Caco-2 (cell line): ENCODE results near the gene RUNX2. TPM values are rescaled to one million over a fixed set of nuclear protein-coding genes. Genes with fewer than 3 reads are reported as not detected.

Experiments
- BruUV-seq: library from RNA; stranded (reverse); fragments of 400-500 nt; replicated peaks from 2 replicates; lab custom pipeline; 2021; lab: Mats Ljungman, UMichigan
- CTCF ChIA-PET: fragments of 300-600 bp; sonication (Branson Sonifier 250); formaldehyde crosslinking; loops from one replicate; lab custom pipeline; 2022; ENCODE audit warnings: antibody characterized with exemption; lab: Charles Lee
- POLR2A ChIA-PET: fragments of 300-600 bp; sonication (Branson Sonifier 250); formaldehyde crosslinking; loops from one replicate; lab custom pipeline; 2022; ENCODE audit warnings: antibody characterized with exemption; lab: Charles Lee
- DNase-seq, 2 experiments: peaks; one replicate each; pipeline versions ENCODE4 v3.0.0 to v3.0.0-alpha.2; 2020 to 2022
- H3K27me3 ChIP-seq: replicated peaks from 2 replicates; pipeline ENCODE4 v1.6.0; 2011; ENCODE audit warnings: low read length; ENCODE audit not compliant: control insufficient read depth, insufficient read depth
- H3K36me3 ChIP-seq: 2 replicates; pipeline ENCODE4 v1.5.1; 2011; ENCODE audit warnings: low read length; ENCODE audit not compliant: control insufficient read depth, insufficient read depth
- H3K4me1 ChIP-seq: fragments of 250-450 bp; sonication (Bioruptor Pico); 2 replicates; pipeline ENCODE4 v1.5.1; 2020; ENCODE audit warnings: mild to moderate bottlenecking
- H3K4me3 ChIP-seq: 2 replicates; pipeline ENCODE4 v1.5.1; 2011; ENCODE audit warnings: low read depth, mild to moderate bottlenecking, control low read depth, low read length
- H3K9me3 ChIP-seq: fragments of 250-450 bp; sonication (Bioruptor Pico); 2 replicates; pipeline ENCODE4 v1.5.1; 2020; ENCODE audit warnings: mild to moderate bottlenecking, moderate library complexity
- H3K27ac Mint-ChIP-seq: one replicate; pipeline ENCODE4 v1.8.0; 2022; ENCODE audit warnings: mixed read lengths; ENCODE audit not compliant: unreplicated experiment
- H3K27me3 Mint-ChIP-seq: one replicate; pipeline ENCODE4 v1.8.0; 2022; ENCODE audit warnings: mixed read lengths; ENCODE audit not compliant: insufficient read depth, unreplicated experiment
- H3K36me3 Mint-ChIP-seq: one replicate; pipeline ENCODE4 v1.8.0; 2022; ENCODE audit warnings: mild to moderate bottlenecking, mixed read lengths; ENCODE audit not compliant: insufficient read depth, unreplicated experiment
- H3K4me1 Mint-ChIP-seq: one replicate; pipeline ENCODE4 v1.8.0; 2022; ENCODE audit warnings: low read depth, mixed read lengths; ENCODE audit not compliant: unreplicated experiment
- H3K4me3 Mint-ChIP-seq: one replicate; pipeline ENCODE4 v1.8.0; 2022; ENCODE audit warnings: mild to moderate bottlenecking, moderate library complexity, mixed read lengths; ENCODE audit not compliant: unreplicated experiment
- H3K9me3 Mint-ChIP-seq: one replicate; pipeline ENCODE4 v1.8.0; 2022; ENCODE audit warnings: mixed read lengths; ENCODE audit not compliant: unreplicated experiment
- CTCF ChIP-seq, 2 experiments: fragments of 200-600 bp in 1 of 2; IDR thresholded peaks; 1 replicate in 1 of 2; 2 replicates in 1 of 2; pipeline versions ENCODE4 v1.5.1 to v1.8.0; 2011 to 2022; ENCODE audit warnings: antibody characterized with exemption in 1 of 2, control low read depth in 1 of 2, inconsistent platforms in 1 of 2, low read depth in 1 of 2, low read length in 1 of 2, mild to moderate bottlenecking in 1 of 2, moderate library complexity in 1 of 2; ENCODE audit not compliant: insufficient read depth in 1 of 2, severe bottlenecking in 1 of 2, unreplicated experiment in 1 of 2
- intact Hi-C: fragments of 100-400 bp; cut with micrococcal nuclease; formaldehyde crosslinking; loops from one replicate; pipeline ENCODE4 v1.10.0; 2022; ENCODE audit not compliant: unreplicated experiment
- total RNA-seq: library from RNA; stranded (reverse); gene quantifications from 2 replicates; pipeline ENCODE4 v1.2.3, GENCODE V29; 2022

Gene RUNX2
- total RNA-seq, 1 experiment from 2014 or later, result not detected

GRCh38 chr6:45635284-45635867 is 307.2 kb downstream of the RUNX2 start:
- intact Hi-C loops, result no loop called here
- BruUV-seq, result no TSS peak
- Mint-ChIP-seq H3K27me3 (peaks cover 9% of the 10 kb centered on the region), H3K4me3 (no peak overlapping the region), H3K9me3 (peaks cover 5% of the 10 kb centered on the region), H3K36me3 (no peaks in the 10 kb centered on the region), H3K4me1 (no peaks in the 10 kb centered on the region), H3K27ac (no peak overlapping the region)
- no peaks in the 10 kb centered on the region for H3K27me3 ChIP-seq
- DNase-seq, result no peak
- ChIA-PET CTCF (no interaction called here), POLR2A (no interaction called here)
- no peaks in the 10 kb centered on the region for H3K4me1 ChIP-seq
- no peak overlapping the region for H3K4me3 ChIP-seq
- no peak for TF ChIP-seq CTCF (IDR thresholded peaks at IDR 0.05; ENCODE audit: insufficient read depth in 1 of 2, low read depth in 1 of 2, low read length in 1 of 2, severe bottlenecking in 1 of 2, unreplicated experiment in 1 of 2)
- no peaks in the 10 kb centered on the region for H3K9me3 ChIP-seq
- H3K36me3 ChIP-seq, result no peaks in the 10 kb centered on the region

- Mint-ChIP-seq H3K4me1 (no peaks in the 10 kb centered on the region), H3K27me3 (peaks cover 9% of the 10 kb centered on the region), H3K27ac (no peak overlapping the region), H3K4me3 (no peak overlapping the region), H3K36me3 (no peaks in the 10 kb centered on the region), H3K9me3 (peaks cover 5% of the 10 kb centered on the region)
- POLR2A ChIA-PET, result no interaction called here
- CTCF ChIA-PET, result no interaction called here
- no peaks in the 10 kb centered on the region for H3K9me3 ChIP-seq
- intact Hi-C loops, result no loop called here
- H3K27me3 ChIP-seq, result no peaks in the 10 kb centered on the region
- no peak for TF ChIP-seq CTCF (IDR thresholded peaks at IDR 0.05; ENCODE audit: insufficient read depth in 1 of 2, low read depth in 1 of 2, low read length in 1 of 2, severe bottlenecking in 1 of 2, unreplicated experiment in 1 of 2)
- no peak overlapping the region for H3K4me3 ChIP-seq
- H3K4me1 ChIP-seq, result no peaks in the 10 kb centered on the region
- BruUV-seq, result no TSS peak
- no peaks in the 10 kb centered on the region for H3K36me3 ChIP-seq
- no peak for DNase-seq
Measured at GRCh38 chr6:45637056-45637455, 308.9 kb downstream of the RUNX2 start.

- no peak for DNase-seq
- H3K27ac Mint-ChIP-seq, result no peak overlapping the region
Measured at GRCh38 chr6:45637611-45638257, 309.6 kb downstream of the RUNX2 start.

More at GRCh38 chr6:45637611-45638257, 309.6 kb downstream of the RUNX2 start:
- Mint-ChIP-seq H3K36me3 (no peaks in the 10 kb centered on the region), H3K4me1 (no peaks in the 10 kb centered on the region), H3K4me3 (no peak overlapping the region), H3K9me3 (peaks cover 5% of the 10 kb centered on the region), H3K27me3 (peaks cover 9% of the 10 kb centered on the region)
- no peak for TF ChIP-seq CTCF (IDR thresholded peaks at IDR 0.05; ENCODE audit: insufficient read depth in 1 of 2, low read depth in 1 of 2, low read length in 1 of 2, severe bottlenecking in 1 of 2, unreplicated experiment in 1 of 2)
- no peaks in the 10 kb centered on the region for H3K27me3 ChIP-seq
- H3K4me3 ChIP-seq, result no peak overlapping the region
- H3K36me3 ChIP-seq, result no peaks in the 10 kb centered on the region
- intact Hi-C loops, result no loop called here
- ChIA-PET CTCF (no interaction called here), POLR2A (no interaction called here)
- H3K4me1 ChIP-seq, result no peaks in the 10 kb centered on the region
- no TSS peak for BruUV-seq
- H3K9me3 ChIP-seq, result no peaks in the 10 kb centered on the region
